Fibroblast of skin of scalp (primary cell): ENCODE measurements around the gene KRT16.
A peak's percentile ranks its signal among the peaks of the same experiment; 100 is the strongest.
"Not testable (repeated sequence)": the region's sequence is repeated elsewhere in the genome, so short reads cannot be mapped to it uniquely, and the experiment has no call there.

Experiments used
- DNase-seq: peaks from one replicate; pipeline ENCODE4 v3.0.0-alpha.2; 2013

The KRT16 gene

GRCh38 chr17:41582061-41582968, 30.3 kb downstream of the KRT16 start:
- not testable (repeated sequence) for DNase-seq

DNA sequence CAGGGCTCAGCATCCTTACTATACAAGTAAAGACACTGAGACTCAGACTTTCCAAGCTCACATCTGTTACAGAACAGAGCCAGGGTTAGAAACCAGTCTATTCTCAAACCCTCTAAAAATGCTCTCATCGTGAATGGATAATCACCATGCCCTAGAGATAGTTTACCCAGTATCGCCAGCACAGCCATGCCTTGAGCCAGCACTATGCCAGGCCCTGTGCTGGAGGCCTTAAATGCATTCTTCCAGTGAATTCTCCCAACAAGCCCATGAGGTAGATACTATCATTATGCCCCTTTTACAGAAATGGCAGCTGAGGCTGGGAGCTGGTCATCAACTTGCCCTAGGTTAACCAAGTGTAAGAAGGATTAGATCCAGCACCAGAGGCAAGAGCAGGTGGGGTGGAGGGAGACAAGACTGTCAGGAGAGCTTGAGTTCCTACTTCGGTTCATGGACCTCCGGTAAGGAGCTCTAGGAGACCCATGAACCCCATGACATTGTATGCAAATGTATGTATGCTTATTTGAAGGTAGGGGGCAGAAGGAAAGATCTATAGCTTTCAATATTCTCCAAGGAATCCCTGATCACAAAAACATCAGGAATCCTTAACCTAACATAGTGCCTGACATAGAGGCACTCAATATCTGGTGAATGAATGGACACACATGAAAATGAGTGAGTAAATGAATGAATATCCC, 31.1 kb downstream of the KRT16 start:
- no peak for DNase-seq

DNA sequence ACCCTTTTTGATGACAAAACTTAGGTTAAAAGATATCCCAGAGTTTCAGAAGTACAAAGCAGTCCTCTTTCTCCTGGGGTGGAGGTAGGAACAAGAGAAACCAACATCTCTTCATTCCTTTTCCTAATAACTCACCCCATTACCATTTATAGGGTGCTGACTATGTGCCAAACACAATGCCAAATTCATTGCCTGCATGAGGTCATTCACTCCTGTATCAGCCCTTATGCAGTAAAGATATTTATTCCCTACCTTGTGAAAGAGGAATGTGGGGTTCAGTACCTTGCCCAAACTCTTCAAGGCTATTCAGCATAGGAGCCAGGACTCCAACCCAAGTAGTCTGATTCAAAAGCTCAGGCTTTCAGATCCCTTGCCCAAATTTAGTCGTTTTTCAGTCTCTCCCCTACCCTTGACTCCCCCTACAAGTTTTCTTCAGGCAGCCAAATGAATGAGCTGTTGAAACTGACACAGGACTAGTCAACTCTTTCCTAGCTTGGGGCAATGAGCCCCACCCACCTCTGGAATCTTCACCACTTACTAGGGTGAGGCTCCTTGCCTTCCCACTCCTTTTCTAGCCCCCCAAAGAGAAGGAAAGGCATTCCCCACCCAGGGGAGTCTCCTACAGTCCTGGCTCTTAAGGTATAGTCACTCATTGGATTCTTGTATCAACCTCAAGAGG, 31.7 kb downstream of the KRT16 start:
- peak; percentile 21 for DNase-seq

DNA sequence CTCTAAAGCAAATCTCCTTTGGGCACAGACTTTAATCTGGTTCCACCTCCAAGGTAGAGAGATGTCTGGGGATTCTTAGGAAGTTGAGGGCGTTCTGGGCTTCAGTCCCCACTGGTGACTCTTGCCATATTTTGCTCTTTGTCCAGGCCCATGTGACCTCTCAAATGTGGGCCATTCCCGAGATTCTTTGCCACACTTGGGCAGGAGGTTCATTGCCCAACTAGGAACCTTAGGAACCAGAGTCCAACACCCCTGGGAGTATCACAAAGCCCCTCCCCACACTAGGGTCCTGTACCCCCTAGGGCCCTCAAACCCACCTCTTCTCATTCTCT, 32.4 kb downstream of the KRT16 start:
- DNase-seq, result no peak

DNA sequence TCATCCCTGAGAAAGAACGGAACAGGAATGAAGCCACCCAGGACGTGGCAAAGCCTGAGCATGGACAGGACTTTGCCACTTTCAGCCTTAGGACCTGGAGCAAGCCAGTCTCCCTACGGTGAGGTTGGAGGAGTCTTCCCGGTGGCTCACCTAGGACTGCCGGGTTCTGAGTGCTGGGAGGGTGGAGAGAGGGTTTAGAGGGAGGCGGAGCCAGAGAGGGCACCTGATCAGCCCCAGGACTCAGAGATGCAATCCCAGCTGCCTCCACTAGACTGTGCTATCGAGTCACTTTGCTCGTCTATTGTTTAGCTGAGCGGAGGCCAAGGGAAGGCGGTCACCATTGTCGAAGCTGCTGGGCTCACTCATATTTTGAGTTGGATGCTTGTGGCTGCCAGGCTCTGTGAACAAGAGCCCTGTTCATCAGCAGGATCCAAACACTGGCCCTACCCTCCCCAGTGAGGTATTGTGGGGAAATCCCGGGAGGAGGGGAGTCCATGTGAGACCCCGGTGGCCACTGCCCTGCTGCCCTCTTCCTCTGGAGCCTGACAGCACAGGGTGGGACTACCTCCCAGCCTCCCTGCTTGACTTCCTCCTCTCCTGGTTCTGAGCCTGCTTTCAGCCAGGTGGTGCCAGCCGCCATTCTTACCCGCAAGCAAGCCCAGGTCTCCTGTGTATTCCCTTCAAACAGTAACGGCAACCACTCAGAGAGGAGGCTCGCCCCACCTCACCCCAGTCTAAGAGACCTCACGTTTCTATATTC, 32.9 kb downstream of the KRT16 start:
- DNase-seq, result peak; percentile 79

GRCh38 chr17:41578971-41579370, 33.6 kb downstream of the KRT16 start:
- no peak for DNase-seq

DNA sequence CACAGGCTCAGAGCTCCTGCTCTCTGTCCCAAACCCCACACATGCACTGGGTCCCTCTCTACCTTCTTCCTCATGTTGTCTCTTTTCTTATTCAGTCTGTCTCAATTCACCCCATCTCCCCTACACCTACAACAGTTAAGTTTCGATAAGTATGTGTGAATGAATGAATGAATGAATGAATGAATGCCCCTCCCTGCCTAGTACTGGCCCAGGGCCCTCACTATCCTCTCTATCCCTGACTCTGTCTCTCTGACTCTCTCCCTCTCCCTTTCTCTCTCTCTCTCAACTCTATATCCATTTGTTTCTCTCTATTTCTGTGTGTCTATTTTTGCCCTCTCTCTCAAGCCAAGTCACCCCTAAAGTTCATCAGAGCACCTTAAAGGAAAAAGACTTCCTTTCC, 34.0 kb downstream of the KRT16 start:
- no peak for DNase-seq

- not testable (repeated sequence) for DNase-seq
Measured at GRCh38 chr17:41576740-41577139, 35.8 kb downstream of the KRT16 start.

DNA sequence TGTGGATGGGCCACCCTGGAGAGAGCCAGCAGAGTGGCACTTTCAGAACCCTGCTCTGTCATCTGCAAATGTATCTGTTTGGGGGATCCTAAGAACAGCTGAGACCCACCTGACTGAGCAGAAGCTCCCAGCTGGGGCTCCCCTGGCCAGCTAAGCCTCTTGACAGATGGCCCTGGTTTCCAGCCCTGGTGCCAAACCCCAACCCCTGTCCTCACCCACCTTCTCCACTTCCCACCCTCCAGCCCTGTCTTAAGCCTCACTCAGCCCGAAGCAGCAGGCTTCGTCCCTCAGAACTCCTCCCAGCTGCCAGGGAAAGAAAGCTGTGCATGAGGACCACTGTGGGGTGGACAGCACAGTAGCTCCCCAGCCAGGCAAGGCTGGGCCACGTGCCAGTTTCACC, 37.2 kb downstream of the KRT16 start:
- DNase-seq, result no peak

- no peak for DNase-seq
Measured at GRCh38 chr17:41571561-41572434, 40.8 kb downstream of the KRT16 start, which contains the start of gene KRT9. Gene KRT9, minus strand, starts transcription at chr17:41572059. Its CDS starts 67 bp downstream, at chr17:41571992.

DNA sequence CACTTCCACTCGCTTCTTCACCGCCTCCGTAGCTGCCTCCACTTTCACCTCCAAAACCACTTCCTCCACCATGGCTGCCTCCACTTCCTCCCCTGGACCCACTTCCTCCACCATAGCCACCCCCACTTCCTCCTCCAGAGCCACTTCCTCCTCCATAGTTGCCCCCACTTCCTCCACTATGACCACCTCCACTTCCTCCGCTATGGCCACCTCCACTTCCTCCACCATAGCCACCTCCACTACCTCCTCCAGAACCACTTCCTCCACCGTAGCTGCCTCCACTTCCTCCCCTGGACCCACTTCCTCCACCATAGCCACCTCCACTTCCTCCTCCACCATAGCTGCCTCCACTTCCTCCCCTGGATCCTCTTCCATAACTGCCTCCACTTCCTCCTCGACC, 45.2 kb downstream of the KRT16 start:
- DNase-seq, result no peak

DNA sequence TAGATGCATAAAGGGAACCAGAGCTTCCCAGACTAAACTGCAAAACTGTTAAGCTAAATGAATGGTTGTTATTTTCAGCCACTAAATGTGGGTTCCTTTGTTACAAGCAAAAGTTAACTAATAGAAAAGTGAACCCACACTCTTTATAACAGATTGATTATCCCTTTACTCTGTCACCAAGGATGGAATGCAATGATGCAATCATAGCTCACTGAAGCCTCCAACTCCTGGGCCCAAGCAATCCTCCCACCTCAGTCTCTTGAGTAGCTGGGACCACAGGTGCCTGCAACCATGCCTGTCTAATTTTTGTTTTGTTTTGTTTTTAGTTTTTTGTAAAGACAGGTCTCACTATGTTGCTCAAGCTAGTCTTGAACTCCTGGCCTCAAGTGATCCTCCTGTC, 47.2 kb downstream of the KRT16 start:
- DNase-seq, result no peak

DNA sequence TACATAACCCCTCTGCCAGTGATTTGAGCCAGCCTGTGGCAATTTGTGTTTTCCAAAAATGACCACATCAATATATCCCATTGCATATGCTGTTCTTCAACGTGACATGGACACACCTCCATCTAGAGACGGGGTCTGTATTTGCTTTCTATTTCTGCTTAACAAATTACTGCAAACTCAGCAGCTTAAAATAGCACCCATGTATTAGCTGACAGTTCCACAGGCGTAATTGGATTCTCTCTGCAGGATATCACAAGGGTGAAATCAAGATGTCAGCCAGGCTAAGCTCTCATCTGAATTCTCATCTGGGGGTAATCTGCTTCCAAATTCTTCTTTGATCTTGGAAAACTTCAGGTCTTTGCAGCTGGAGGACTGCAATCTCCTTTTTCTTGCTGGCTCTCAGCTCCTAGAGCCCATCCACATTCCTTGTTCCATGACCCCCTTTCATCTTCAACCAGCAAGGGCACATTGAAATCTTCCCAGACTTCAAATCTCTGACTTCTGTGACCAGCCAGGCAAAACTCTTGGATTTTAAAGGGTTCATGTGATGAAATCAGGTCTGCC, 48.9 kb downstream of the KRT16 start:
- DNase-seq, result no peak

GRCh38 chr17:41561554-41561953, 51.0 kb downstream of the KRT16 start:
- DNase-seq, result no peak
